Measurements from ENCODE around the gene MYH10.

The MYH10 gene

DNA sequence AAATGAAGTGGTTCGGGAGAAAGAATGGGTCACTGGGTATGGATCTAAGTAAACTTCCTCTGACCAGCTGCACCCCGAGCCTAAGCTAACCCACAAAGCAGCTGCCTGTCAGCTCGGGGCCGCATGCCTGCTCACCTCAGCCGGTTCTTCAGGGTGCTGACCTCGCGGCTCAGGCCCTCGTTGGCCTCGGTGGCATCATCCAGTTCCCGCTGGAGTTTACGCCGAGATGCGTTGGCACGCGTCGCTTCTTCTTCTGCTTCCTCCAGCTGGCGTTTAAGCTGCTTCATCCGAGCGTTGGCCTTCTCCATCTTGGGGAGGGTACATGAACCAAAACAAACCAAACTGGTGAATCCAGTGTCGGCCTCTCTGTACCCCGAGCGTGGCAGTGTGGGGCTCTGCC, 153.8 kb downstream of the MYH10 start:
- no peak for ATAC-seq
- no peak for TF ChIP-seq ESRRG (CRISPR knock-in tag; IDR thresholded peaks at IDR 0.05)
- TF ChIP-seq, protein P1, sequence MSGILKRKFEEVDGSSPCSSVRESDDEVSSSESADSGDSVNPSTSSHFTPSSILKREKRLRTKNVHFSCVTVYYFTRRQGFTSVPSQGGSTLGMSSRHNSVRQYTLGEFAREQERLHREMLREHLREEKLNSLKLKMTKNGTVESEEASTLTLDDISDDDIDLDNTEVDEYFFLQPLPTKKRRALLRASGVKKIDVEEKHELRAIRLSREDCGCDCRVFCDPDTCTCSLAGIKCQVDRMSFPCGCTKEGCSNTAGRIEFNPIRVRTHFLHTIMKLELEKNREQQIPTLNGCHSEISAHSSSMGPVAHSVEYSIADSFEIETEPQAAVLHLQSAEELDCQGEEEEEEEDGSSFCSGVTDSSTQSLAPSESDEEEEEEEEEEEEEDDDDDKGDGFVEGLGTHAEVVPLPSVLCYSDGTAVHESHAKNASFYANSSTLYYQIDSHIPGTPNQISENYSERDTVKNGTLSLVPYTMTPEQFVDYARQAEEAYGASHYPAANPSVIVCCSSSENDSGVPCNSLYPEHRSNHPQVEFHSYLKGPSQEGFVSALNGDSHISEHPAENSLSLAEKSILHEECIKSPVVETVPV (CRISPR knock-in tag; IDR thresholded peaks at IDR 0.05): no peak
- no peak for TF ChIP-seq ZNF565 (CRISPR knock-in tag; conservative IDR thresholded peaks at IDR 0.05; ENCODE audit: low read depth)
- no peak for TF ChIP-seq OSR1 (CRISPR knock-in tag; IDR thresholded peaks at IDR 0.05)
- no peak for TF ChIP-seq PPARA (CRISPR knock-in tag; IDR thresholded peaks at IDR 0.05; ENCODE audit: borderline replicate concordance)
- TF ChIP-seq TOX (CRISPR knock-in tag; IDR thresholded peaks at IDR 0.05; ENCODE audit: borderline replicate concordance): no peak
- TF ChIP-seq, protein P2, sequence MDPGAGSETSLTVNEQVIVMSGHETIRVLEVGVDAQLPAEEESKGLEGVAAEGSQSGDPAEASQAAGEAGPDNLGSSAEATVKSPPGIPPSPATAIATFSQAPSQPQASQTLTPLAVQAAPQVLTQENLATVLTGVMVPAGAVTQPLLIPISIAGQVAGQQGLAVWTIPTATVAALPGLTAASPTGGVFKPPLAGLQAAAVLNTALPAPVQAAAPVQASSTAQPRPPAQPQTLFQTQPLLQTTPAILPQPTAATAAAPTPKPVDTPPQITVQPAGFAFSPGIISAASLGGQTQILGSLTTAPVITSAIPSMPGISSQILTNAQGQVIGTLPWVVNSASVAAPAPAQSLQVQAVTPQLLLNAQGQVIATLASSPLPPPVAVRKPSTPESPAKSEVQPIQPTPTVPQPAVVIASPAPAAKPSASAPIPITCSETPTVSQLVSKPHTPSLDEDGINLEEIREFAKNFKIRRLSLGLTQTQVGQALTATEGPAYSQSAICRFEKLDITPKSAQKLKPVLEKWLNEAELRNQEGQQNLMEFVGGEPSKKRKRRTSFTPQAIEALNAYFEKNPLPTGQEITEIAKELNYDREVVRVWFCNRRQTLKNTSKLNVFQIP (CRISPR knock-in tag; IDR thresholded peaks at IDR 0.05; ENCODE audit: borderline replicate concordance, low read depth): no peak
- no peak for TF ChIP-seq TSHZ2 (CRISPR knock-in tag; IDR thresholded peaks at IDR 0.05)
- no peak for TF ChIP-seq CSDC2 (CRISPR knock-in tag; IDR thresholded peaks at IDR 0.05)
- no peak for TF ChIP-seq RARB (CRISPR knock-in tag; IDR thresholded peaks at IDR 0.05)
- TF ChIP-seq, protein P3, sequence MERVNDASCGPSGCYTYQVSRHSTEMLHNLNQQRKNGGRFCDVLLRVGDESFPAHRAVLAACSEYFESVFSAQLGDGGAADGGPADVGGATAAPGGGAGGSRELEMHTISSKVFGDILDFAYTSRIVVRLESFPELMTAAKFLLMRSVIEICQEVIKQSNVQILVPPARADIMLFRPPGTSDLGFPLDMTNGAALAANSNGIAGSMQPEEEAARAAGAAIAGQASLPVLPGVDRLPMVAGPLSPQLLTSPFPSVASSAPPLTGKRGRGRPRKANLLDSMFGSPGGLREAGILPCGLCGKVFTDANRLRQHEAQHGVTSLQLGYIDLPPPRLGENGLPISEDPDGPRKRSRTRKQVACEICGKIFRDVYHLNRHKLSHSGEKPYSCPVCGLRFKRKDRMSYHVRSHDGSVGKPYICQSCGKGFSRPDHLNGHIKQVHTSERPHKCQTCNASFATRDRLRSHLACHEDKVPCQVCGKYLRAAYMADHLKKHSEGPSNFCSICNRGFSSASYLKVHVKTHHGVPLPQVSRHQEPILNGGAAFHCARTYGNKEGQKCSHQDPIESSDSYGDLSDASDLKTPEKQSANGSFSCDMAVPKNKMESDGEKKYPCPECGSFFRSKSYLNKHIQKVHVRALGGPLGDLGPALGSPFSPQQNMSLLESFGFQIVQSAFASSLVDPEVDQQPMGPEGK (CRISPR knock-in tag; IDR thresholded peaks at IDR 0.05; ENCODE audit: borderline replicate concordance): no peak
- TF ChIP-seq GLIS3 (CRISPR knock-in tag; IDR thresholded peaks at IDR 0.05): no peak

- ATAC-seq: no peak
- TF ChIP-seq CSDC2 (CRISPR knock-in tag; IDR thresholded peaks at IDR 0.05) (no peak), TCF4 (CRISPR knock-in tag; IDR thresholded peaks at IDR 0.05; ENCODE audit: borderline replicate concordance) (no peak), ZC3H10 (CRISPR knock-in tag; IDR thresholded peaks at IDR 0.05) (no peak), PPARA (CRISPR knock-in tag; IDR thresholded peaks at IDR 0.05; ENCODE audit: borderline replicate concordance) (no peak), RARB (CRISPR knock-in tag; IDR thresholded peaks at IDR 0.05) (no peak), ZFP3 (CRISPR knock-in tag; IDR thresholded peaks at IDR 0.05) (no peak), GLIS3 (CRISPR knock-in tag; IDR thresholded peaks at IDR 0.05) (no peak), ZNF565 (CRISPR knock-in tag; conservative IDR thresholded peaks at IDR 0.05; ENCODE audit: low read depth) (no peak), ZFP30 (CRISPR knock-in tag; IDR thresholded peaks at IDR 0.05) (no peak)
- TF ChIP-seq, protein P2 (CRISPR knock-in tag; IDR thresholded peaks at IDR 0.05; ENCODE audit: borderline replicate concordance, low read depth): no peak
- TF ChIP-seq, protein P4, sequence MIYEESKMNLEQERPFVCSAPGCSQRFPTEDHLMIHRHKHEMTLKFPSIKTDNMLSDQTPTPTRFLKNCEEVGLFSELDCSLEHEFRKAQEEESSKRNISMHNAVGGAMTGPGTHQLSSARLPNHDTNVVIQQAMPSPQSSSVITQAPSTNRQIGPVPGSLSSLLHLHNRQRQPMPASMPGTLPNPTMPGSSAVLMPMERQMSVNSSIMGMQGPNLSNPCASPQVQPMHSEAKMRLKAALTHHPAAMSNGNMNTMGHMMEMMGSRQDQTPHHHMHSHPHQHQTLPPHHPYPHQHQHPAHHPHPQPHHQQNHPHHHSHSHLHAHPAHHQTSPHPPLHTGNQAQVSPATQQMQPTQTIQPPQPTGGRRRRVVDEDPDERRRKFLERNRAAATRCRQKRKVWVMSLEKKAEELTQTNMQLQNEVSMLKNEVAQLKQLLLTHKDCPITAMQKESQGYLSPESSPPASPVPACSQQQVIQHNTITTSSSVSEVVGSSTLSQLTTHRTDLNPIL (CRISPR knock-in tag; IDR thresholded peaks at IDR 0.05; ENCODE audit: low read depth): no peak
Observed at GRCh38 chr17:8475781-8476180, 154.7 kb downstream of the MYH10 start.

DNA sequence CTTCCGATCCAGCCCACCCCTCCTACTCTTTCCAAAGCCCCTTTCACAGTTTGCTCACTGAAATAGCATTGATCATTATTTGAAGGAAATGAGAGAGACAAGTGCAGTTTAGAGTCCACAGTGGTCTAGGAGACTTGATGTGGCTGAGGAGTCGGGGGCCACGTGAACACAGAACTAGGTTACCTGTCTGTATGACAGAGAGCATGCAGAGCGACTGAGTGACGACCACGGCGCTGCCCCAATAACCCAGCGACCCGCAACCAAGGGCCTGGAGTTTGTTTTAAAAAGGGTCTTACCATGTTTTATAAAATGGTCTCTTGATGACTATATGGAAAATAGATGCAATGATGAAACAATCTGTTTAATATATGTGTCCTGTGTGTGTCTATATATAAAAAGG, 155.3 kb downstream of the MYH10 start:
- TF ChIP-seq ZNF70 (CRISPR knock-in tag; IDR thresholded peaks at IDR 0.05) (no peak), TOX (CRISPR knock-in tag; IDR thresholded peaks at IDR 0.05; ENCODE audit: borderline replicate concordance) (no peak), TCF4 (CRISPR knock-in tag; IDR thresholded peaks at IDR 0.05; ENCODE audit: borderline replicate concordance) (no peak), ZNF8 (CRISPR knock-in tag; IDR thresholded peaks at IDR 0.05) (no peak), SNAI2 (CRISPR knock-in tag; IDR thresholded peaks at IDR 0.05) (no peak), TSHZ2 (CRISPR knock-in tag; IDR thresholded peaks at IDR 0.05) (no peak), ZC3H10 (CRISPR knock-in tag; IDR thresholded peaks at IDR 0.05) (no peak), PPARA (CRISPR knock-in tag; IDR thresholded peaks at IDR 0.05; ENCODE audit: borderline replicate concordance) (no peak), ZFP3 (CRISPR knock-in tag; IDR thresholded peaks at IDR 0.05) (no peak)
- TF ChIP-seq, protein P4 (CRISPR knock-in tag; IDR thresholded peaks at IDR 0.05; ENCODE audit: low read depth): no peak

More for the DNA sequence above, 155.3 kb downstream of the MYH10 start:
- no peak for ATAC-seq
